DOHH2 (cell line): Measurements from ENCODE around the gene ARID5B.
"Not testable (repeated sequence)": the region's sequence is repeated elsewhere in the genome, so short reads cannot be mapped to it uniquely, and the experiment has no call there.

Experiments used
- H3F3A ChIP-seq: fragments of 200-600 bp; sonication (generic), shearing (Covaris generic); 2 replicates; pipeline ENCODE4 v1.6.0; 2016; ENCODE audit warnings: antibody characterized with exemption, mild to moderate bottlenecking; ENCODE audit not compliant: control insufficient read depth, insufficient read depth
- H3K27ac ChIP-seq: fragments of 200-600 bp; sonication (generic); 2 replicates; pipeline ENCODE4 v1.5.1; 2014; ENCODE audit warnings: low read depth, mild to moderate bottlenecking, low read length, moderate library complexity
- H3K27me3 ChIP-seq: fragments of 200-600 bp; sonication (generic); 2 replicates; pipeline ENCODE4 v1.6.1; 2014; ENCODE audit warnings: mild to moderate bottlenecking, low read length, mixed read lengths; ENCODE audit not compliant: control insufficient read depth
- H3K36me3 ChIP-seq: fragments of 200-600 bp; sonication (generic); 2 replicates; pipeline ENCODE4 v1.6.1; 2014; ENCODE audit warnings: mild to moderate bottlenecking, low read length, moderate library complexity, mixed read lengths; ENCODE audit not compliant: control insufficient read depth
- H3K4me1 ChIP-seq: fragments of 200-600 bp; sonication (generic); 2 replicates; pipeline ENCODE4 v1.6.1; 2014; ENCODE audit warnings: mild to moderate bottlenecking, low read length, mixed read lengths; ENCODE audit not compliant: control insufficient read depth
- H3K4me2 ChIP-seq: fragments of 200-600 bp; sonication (generic); 2 replicates; pipeline ENCODE4 v1.6.0; 2014; ENCODE audit warnings: mild to moderate bottlenecking, low read length, moderate library complexity
- H3K4me3 ChIP-seq: fragments of 200-600 bp; sonication (generic); 2 replicates; pipeline ENCODE4 v1.5.1; 2014; ENCODE audit warnings: mild to moderate bottlenecking, low read length, mixed read lengths
- H3K79me2 ChIP-seq: fragments of 200-600 bp; sonication (generic); 2 replicates; pipeline ENCODE4 v1.6.1; 2014; ENCODE audit warnings: mild to moderate bottlenecking, low read length, mixed read lengths; ENCODE audit not compliant: control insufficient read depth
- H3K9me2 ChIP-seq: fragments of 200-600 bp; sonication (generic); replicated peaks from 2 replicates; pipeline ENCODE4 v1.6.1; 2014; ENCODE audit warnings: mild to moderate bottlenecking, low read length, mixed read lengths; ENCODE audit not compliant: control insufficient read depth
- H3K9me3 ChIP-seq: fragments of 200-600 bp; sonication (generic); 2 replicates; pipeline ENCODE4 v1.6.1; 2014; ENCODE audit warnings: antibody characterized with exemption, low read length, mixed read lengths; ENCODE audit not compliant: control insufficient read depth, insufficient read depth
- H4K20me1 ChIP-seq: fragments of 200-600 bp; sonication (generic); 2 replicates; pipeline ENCODE4 v1.6.0; 2014; ENCODE audit warnings: low read depth, mild to moderate bottlenecking, antibody characterized with exemption, low read length, moderate library complexity; ENCODE audit not compliant: control insufficient read depth, insufficient read depth
- CTCF ChIP-seq: fragments of 200-600 bp; sonication (generic); IDR thresholded peaks from one replicate; pipeline ENCODE4 v1.5.1; 2014; ENCODE audit warnings: antibody characterized with exemption, mild to moderate bottlenecking, low read depth, low read length; ENCODE audit not compliant: poor library complexity, severe bottlenecking
- EZH2phosphoT487 ChIP-seq: fragments of 200-600 bp; sonication (generic); IDR thresholded peaks from 2 replicates; pipeline ENCODE4 v1.6.1; 2017; ENCODE audit warnings: borderline replicate concordance, mild to moderate bottlenecking, antibody characterized with exemption, low read length, moderate library complexity, mixed read lengths

The ARID5B gene

GRCh38 chr10:61974601-61975390, 73.3 kb downstream of the ARID5B start:
- no peaks in the 10 kb centered on the region for H4K20me1 ChIP-seq
- peaks cover 5% of the 10 kb centered on the region for H3K9me3 ChIP-seq
- H3K4me2 ChIP-seq, result peak overlapping the region; percentile 94
- peaks cover 76% of the 10 kb centered on the region for H3K79me2 ChIP-seq
- peaks cover 21% of the 10 kb centered on the region for H3K36me3 ChIP-seq
- H3K9me2 ChIP-seq, result no peaks in the 10 kb centered on the region
- H3F3A ChIP-seq, result peaks cover 43% of the 10 kb centered on the region
- peak overlapping the region; percentile 95 for H3K27ac ChIP-seq
- no peak for TF ChIP-seq CTCF
- TF ChIP-seq EZH2phosphoT487, result no peak
- H3K27me3 ChIP-seq, result no peaks in the 10 kb centered on the region
- H3K4me3 ChIP-seq, result peak overlapping the region; percentile 67
- peaks cover 91% of the 10 kb centered on the region for H3K4me1 ChIP-seq

DNA sequence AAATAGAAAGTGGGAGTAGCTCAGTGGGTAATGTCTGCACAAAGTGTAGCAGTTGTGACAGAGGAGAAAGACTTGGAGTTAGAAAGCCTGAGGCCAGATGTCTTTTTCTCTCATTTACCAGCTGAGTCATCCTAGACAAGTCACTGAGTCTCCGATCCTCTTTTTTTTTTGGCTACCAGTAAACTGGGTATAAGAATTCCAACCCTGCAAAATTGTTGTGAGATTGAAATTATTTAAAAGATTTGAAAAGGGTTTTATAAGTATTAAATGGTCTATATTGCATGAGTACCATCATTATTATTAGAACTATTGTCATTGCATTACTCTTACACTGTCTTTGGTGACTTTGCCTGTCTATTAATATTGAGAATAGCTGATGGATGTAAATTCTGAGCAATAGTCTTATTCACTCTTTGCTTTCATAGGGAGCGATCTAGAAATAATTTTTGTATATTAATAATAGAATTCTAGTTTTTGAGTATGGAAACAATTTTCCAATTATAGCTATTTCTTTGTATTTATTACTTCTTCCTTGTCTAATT, 74.0 kb downstream of the ARID5B start:
- Histone ChIP-seq H3K4me1 (peaks cover 90% of the 10 kb centered on the region), H3K4me2 (peak overlapping the region; percentile 94), H3K27me3 (no peaks in the 10 kb centered on the region), H3K9me3 (peaks cover 5% of the 10 kb centered on the region), H4K20me1 (no peaks in the 10 kb centered on the region), H3K27ac (peak overlapping the region; percentile 95), H3F3A (peaks cover 47% of the 10 kb centered on the region), H3K4me3 (peak overlapping the region; percentile 67), H3K36me3 (peaks cover 16% of the 10 kb centered on the region), H3K9me2 (no peaks in the 10 kb centered on the region), H3K79me2 (peaks cover 73% of the 10 kb centered on the region)
- TF ChIP-seq EZH2phosphoT487 (no peak), CTCF (no peak)

GRCh38 chr10:61976951-61977721, 75.6 kb downstream of the ARID5B start:
- not testable (repeated sequence) for H4K20me1 ChIP-seq, H3K9me3 ChIP-seq, H3K4me2 ChIP-seq, H3K9me2 ChIP-seq, H3K4me3 ChIP-seq, H3K27me3 ChIP-seq
- Histone ChIP-seq H3F3A (peaks cover 43% of the 10 kb centered on the region), H3K36me3 (peaks cover 16% of the 10 kb centered on the region), H3K27ac (peak overlapping the region; percentile 95), H3K4me1 (peaks cover 90% of the 10 kb centered on the region), H3K79me2 (peaks cover 71% of the 10 kb centered on the region)

DNA sequence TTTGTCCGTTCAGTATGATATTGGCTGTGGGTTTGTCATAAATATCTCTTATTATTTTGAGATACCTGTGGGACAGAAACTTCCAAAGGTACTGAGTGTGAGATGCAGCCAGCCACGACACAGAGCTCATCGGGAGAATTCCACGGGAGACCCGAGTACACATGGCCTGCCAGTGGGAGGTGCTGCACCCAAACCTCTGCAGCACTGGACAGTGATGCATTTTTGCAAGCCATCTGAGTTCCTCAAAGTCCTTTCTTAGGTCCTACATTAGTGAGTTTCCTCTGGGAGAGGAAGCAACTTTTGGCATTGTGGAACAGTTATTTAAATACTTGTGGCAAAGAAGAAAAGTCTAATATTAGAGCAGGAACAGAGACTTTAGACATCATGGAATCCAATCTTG, 77.5 kb downstream of the ARID5B start:
- H3K27me3 ChIP-seq, result no peaks in the 10 kb centered on the region
- peaks cover 5% of the 10 kb centered on the region for H3K9me3 ChIP-seq
- peaks cover 39% of the 10 kb centered on the region for H3F3A ChIP-seq
- H3K36me3 ChIP-seq, result peaks cover 19% of the 10 kb centered on the region
- no peaks in the 10 kb centered on the region for H4K20me1 ChIP-seq
- peak overlapping the region; percentile 49 for H3K4me2 ChIP-seq
- 0 out of 2 replicates have a peak overlapping the region, but pooled peaks have one; percentile 32 for H3K4me3 ChIP-seq
- TF ChIP-seq EZH2phosphoT487, result no peak
- TF ChIP-seq CTCF, result peak; percentile 62
- H3K79me2 ChIP-seq, result peaks cover 57% of the 10 kb centered on the region
- no peaks in the 10 kb centered on the region for H3K9me2 ChIP-seq
- H3K27ac ChIP-seq, result peak overlapping the region; percentile 24; the same call in 1 of the 2 replicates
- peaks cover 87% of the 10 kb centered on the region for H3K4me1 ChIP-seq
